Islet precursor cell (in vitro differentiated cells): Measurements from ENCODE around the gene GLRX.

Experiments
- DNase-seq: peaks from one replicate; pipeline ENCODE4 v3.0.0-alpha.2; 2018

Gene GLRX

GRCh38 chr5:95777441-95777840 is 45.1 kb downstream of the GLRX start:
- DNase-seq = no peak

- DNase-seq = no peak
These were observed 49.0 kb downstream of the GLRX start for GRCh38 chr5:95773335-95774059.

DNA sequence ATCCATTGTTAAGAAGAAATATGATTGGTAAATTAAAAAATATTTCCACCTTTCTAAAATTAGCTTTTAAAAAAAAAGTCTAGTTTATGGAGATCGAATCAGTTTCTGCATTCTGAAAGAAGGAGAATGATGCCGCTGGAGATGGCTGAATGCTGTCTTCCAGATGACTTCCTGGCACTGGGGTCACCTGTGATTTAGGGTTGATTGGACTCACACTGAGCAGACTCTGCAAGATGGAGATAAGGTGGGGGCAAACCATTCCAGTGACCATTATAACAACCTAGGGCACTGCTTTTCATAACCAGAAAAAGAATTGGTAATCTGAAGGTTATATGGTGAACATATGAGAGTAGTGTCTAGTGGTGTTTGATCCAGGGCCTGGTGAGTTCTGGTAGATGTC is 50.6 kb downstream of the GLRX start:
- DNase-seq = no peak

- no peak for DNase-seq
These were observed 51.5 kb downstream of the GLRX start for GRCh38 chr5:95770830-95771708.

GRCh38 chr5:95768731-95769130 is 53.8 kb downstream of the GLRX start:
- no peak for DNase-seq

DNA sequence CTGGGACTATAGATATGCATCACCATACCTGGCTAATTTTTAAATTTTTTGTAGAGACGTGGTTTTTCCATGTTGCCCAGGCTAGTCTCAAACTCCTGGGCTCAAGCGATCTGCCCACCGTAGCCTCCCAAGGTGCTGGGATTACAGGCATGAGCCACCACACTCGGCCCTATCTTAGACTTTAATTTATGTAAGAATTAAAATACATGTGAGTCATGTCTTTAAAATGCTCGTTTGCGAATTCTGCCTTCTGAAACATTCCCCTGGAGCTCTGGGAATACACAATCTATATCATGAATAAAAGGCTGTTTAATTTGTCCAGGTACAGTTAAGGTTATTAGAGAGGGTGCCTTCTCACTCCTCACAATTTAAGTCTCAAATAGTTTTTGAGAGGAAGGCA is 58.6 kb downstream of the GLRX start:
- no peak for DNase-seq
